Stimulated activated CD8-positive, alpha-beta memory T cell treated with anti-CD3 and anti-CD28 coated beads, Interleukin-12 subunit alpha, Interleukin-12 subunit beta, amount 100 ng/mL, for 24 hours (primary cell): ENCODE results near the gene SLC52A1.
A peak's percentile ranks its signal among the peaks of the same experiment; 100 is the strongest.
"Not testable (repeated sequence)": the region's sequence is repeated elsewhere in the genome, so short reads cannot be mapped to it uniquely, and the experiment has no call there.

Source experiments
- DNase-seq: peaks from one replicate; pipeline ENCODE4 v3.0.0-alpha.2; 2020; ENCODE audit errors: extremely low read depth

SLC52A1 gene

GRCh38 chr17:5031365-5032082 is 3.7 kb downstream of the SLC52A1 start:
- peak; percentile 56 for DNase-seq

DNA sequence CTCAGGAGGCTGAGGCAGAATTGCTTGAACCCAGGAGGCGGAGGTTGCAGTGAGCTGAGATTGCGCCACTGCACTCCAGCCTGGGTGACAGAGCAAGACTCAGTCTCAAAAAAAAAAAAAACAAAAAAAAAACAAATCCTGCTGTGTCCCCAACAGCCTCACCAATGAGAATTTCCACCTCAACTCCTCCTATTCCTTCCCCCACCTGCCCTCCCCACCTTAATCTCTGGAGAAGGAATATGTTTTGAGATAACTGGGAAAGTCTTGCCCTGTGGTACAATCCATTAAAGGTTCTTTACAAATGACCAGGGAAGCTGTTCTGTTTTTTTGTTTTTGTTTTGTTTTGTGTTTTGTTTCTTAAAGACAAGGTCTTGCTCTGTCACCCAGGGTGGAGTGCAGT is 5.1 kb downstream of the SLC52A1 start:
- not testable (repeated sequence) for DNase-seq

GRCh38 chr17:5027916-5028315 is 7.3 kb downstream of the SLC52A1 start:
- no peak for DNase-seq

- DNase-seq: no peak
Measured at GRCh38 chr17:5027299-5027698, 7.9 kb downstream of the SLC52A1 start.

DNA sequence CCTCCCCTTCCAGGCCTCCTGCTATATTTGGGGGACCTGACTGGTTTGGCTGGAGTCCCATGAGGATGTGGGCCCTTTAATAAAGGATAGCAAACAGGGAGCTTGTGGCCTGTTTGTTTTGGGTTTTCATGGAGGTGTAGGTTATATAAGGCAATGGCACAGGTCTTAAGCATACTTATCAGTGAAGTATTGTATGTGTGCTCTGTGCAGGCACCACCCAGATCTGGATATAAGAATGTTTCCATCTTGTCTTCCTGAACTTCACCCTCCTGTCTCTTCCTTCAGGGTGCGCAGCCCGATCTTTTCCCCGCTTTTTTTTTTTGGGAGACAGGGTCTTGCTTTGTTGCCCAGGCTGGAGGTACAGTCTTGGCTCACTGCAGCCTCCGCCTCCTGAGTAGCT is 10.6 kb downstream of the SLC52A1 start:
- no peak for DNase-seq

DNA sequence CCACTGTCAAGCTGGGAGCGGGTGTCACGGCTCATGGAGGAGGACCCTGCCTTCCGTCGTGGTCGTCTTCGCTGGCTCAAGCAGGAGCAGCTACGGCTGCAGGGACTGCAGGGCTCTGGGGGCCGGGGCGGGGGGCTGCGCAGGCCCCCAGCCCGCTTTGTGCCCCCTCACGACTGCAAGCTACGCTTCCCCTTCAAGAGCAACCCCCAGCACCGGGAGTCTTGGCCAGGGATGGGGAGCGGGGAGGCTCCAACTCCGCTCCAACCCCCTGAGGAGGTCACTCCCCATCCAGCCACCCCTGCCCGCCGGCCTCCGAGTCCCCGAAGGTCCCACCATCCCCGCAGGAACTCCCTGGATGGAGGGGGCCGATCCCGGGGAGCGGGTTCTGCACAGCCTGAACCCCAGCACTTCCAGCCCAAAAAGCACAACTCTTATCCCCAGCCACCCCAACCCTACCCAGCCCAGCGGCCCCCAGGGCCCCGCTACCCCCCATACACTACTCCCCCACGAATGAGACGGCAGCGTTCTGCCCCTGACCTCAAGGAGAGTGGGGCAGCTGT is 11.6 kb downstream of the SLC52A1 start:
- DNase-seq: no peak

- no peak for DNase-seq
Measured at GRCh38 chr17:5022171-5022711, 13.0 kb downstream of the SLC52A1 start.

- no peak for DNase-seq
Measured at GRCh38 chr17:5020502-5021023, 14.7 kb downstream of the SLC52A1 start.

DNA sequence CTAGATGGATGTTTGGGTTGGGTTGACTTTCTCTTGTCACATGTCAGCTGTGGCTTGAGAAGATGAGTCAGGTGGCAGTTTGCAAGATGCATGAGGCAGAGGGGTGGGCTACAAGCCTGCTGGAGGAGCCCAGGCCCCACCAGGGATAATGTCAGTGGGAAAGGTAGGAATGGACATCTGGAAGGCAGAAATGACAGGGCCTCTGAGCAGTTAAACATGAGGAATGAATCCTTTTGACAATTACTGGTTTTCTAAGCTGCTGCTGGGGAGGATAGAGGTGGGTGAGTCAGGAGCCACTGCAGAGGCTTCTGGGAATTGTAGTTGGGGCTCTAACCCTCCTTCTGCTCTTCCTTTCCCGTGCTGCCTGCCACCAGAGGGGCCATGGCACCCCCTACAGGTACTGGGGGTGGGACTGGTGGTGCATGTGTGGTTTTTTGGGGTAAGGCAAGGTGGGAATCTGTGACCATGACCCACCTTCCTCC is 15.7 kb downstream of the SLC52A1 start:
- DNase-seq: no peak

DNA sequence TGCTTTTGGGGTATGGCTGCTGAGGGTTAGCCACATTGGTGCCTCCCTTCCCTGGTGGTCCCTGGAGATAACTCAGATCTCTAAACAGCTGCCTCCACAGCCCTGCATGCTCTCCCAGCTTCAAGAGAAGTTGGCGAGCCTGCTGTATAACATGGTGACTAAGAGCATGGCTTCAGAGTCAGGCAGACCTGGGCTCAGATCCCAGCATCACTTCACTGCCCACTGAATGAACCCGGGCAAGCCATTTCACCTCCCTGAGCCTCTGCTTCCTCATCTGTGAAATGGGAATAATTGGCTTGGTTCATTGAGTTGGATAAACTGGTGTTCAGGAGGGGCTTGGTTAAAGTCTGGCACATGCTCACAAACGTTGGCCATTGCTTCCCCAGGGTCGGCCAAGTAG is 20.9 kb downstream of the SLC52A1 start:
- DNase-seq: no peak

- DNase-seq: no peak
Measured at GRCh38 chr17:5011928-5012327, 23.3 kb downstream of the SLC52A1 start.

DNA sequence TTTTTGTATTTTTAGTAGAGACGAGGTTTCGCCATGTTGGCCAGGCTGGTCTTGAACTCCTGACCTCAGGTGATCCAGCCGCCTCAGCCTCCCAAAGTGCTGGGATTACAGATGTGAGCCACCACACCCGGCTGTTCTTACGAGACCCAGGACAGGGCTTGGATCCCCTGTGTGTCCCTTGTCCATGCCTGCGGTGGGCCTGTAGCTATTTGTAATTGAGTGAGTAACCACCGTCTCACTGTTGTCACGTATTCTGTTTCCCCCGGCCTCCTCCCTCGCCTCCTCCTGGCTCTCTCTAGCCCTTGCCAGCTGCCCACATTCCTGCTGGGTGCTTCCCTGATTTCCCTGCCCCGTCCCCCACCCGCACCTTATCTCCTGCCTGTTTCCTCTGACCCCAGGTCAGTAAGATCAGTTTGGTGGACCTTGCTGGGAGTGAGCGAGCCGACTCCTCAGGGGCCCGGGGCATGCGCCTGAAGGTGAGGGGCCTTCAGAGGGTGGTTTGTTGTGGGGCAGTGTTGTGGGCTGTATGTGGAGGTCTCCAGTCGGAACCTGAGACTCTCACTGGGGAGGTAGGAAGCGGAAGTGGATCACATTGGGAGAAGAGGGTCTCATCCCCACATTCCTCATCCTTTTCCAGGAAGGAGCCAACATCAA is 31.9 kb downstream of the SLC52A1 start:
- DNase-seq: no peak

DNA sequence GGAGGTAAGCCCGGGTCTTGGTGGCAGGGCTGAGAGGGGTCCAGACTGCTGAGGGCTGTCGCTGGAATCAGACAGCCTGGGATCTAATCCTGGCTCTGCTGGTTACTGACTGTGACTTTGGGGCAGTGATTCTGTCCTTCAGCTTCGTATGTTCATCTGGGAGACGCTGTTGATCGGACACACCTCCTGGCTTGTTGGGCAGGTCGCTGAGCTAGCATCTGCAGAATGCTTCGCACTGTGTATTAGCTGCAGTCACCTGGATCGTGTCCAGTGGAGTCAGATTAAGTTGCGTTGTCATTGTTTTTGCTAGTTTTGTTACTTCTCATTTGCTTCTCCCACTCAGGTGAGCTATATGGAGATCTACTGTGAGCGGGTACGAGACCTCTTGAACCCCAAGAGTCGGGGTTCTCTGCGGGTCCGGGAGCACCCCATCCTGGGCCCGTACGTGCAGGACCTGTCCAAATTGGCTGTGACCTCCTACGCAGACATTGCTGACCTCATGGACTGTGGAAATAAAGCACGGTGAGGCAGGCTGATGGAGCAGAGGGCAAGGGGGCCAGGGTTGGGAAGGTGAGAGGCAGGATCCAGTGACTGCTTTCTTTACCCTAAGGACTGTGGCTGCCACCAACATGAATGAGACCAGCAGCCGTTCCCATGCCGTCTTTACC is 33.0 kb downstream of the SLC52A1 start:
- DNase-seq: no peak

GRCh38 chr17:5000237-5000639 is 35.0 kb downstream of the SLC52A1 start:
- DNase-seq: no peak

DNA sequence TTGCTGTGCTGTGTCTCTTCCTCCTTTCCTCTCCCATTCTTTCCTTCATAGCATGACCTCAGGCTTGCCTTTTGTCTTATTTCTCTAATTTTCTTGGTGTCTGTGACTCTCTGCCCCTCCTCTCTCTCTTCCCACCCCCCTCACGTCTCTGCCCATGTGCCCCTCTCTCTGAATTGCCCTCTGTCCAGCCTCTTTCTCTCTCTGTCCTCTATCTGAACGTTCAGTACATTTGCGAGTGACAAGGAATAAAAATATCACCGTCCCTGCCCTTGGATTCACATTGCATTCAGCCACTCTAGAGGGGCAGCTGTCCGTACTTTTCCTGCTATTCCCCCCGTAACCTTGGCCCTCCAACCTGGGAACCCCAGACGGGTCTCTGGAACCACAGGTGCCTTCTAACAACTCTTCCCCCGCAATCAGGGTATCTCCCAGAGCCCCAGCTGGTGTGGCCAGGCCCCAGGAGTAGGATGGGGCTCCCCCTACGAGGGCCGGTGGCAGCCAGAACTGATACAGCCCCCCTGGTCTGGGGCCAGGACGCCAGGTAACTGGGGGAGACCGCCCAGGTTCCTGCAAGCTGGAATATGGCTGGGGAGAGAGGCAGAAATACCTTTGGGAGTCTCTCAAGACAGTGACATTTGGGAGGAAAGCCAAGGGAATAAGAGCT is 35.7 kb downstream of the SLC52A1 start:
- DNase-seq: no peak

DNA sequence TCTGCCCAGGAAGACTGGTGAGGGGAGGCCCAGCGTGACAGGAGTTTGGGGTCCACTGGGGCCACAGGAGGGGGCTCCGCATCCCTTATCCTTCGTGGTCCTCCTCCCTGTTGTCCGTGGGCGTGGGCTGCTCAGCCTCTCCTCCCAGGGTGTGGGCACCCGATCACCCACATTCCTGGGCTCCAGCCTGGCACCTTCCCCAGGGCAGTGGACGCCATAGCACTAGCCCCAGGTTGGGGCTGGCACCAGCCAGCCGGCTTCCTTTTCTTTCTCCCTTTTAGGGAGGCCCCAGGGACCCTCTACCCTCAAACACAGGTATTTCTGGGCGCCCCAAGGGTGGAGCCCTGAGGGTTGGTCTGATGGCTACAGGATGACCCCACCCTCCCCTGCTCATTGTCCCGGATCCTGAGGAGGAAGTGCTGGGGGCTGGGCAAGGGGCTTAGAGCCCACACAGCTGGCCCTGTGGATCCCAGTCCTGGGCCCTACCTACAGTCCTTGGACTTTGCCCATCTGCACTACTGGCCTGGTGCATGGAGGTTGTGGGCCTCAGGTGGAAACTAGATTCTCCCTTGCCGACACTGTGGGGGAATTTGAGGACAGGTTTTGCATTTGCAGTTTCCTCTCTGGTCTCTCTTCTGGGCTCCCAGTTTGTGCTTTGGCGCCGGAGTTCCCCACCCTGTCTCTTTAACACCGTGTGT is 36.3 kb downstream of the SLC52A1 start:
- DNase-seq: no peak

DNA sequence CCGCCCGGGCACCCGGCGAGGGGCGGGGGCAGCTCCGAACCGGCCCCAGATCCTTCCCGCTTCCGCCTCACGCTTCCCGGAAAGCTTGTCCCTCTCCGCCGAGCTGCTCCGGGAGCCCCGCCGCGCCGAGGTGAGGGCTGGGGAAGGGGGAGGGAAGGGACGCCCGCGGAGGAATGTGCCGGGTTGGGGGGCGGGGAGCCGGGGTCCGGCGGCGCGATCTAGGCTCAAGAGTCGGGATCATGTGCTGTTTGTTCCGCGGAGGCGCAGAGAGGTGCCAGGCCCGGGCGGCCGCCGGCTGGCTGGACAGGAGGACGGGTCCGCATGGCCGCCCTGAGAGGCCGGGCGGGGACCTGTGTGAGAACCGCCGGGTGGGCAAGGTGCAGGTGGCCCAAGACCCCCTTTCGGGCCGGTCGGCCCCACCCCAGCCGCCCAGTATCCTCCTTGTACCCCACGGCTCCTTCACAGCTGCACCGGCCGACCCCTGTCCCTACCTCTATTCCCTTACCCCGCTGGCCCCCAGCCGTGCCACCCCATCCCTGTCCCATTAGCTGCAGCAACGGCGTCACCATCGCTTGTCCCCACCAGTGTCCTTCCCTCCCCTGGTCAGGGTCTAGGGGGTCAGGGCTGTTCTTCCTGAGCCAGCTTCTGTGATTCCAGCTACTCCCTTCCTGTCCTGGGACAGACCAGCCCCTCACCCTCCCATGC is 37.0 kb downstream of the SLC52A1 start:
- DNase-seq: no peak

GRCh38 chr17:4997302-4998026 is 37.8 kb downstream of the SLC52A1 start, which contains the start of the genes INCA1 and KIF1C:
Gene INCA1 (minus strand): TSS chr17:4997522. CDS start chr17:4994437, 3,085 bp downstream.
Gene KIF1C (plus strand): TSS chr17:4997950. CDS start chr17:5000247, 2,297 bp downstream.
- DNase-seq: peak; percentile 67

- no peak for DNase-seq
Measured at GRCh38 chr17:4994081-4994595, 41.1 kb downstream of the SLC52A1 start.
